Endothelial cell of hepatic sinusoid (primary cell): ENCODE results near the gene TMEM132A.

Experiments
- in situ Hi-C: cut with HindIII; loops from 2 replicates; pipeline ENCODE4 v1.10.0; 2017; ENCODE audit warnings: low sequenced_read_pairs

Gene TMEM132A

GRCh38 chr11:60984636-60985035, 60.4 kb downstream of the TMEM132A start:
- in situ Hi-C loops: loop anchor here (5.0 kb wide), 1 partner anchor 93 kb away; no protein-coding TSS in a partner anchor

- in situ Hi-C loops: no loop called here
These were observed 61.2 kb downstream of the TMEM132A start for GRCh38 chr11:60985501-60985900.

- in situ Hi-C loops: no loop called here
These were observed 62.0 kb downstream of the TMEM132A start for GRCh38 chr11:60985991-60986915.
